Measurements from ENCODE around the gene FBH1.

DNA sequence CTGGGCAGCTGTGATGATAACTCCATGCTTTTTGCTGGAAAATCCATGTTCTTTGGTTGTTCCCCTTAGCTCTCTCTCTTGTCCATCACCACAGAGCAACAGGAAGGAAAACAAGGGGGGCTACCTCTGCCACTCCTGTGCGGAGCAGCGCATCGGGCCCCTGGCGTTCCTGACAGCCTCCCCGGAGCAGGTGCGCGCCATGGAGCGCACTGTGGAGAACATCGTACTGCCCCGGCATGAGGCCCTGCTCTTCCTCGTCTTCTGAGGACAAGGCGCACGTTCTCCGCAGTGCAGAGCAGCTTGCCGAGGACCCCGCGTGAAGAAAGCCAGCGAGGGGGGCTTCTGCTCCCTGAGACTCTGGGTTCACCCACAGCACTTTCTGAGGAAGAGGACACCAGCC, 47.0 kb downstream of the FBH1 start:
- TF ChIP-seq, protein P1, sequence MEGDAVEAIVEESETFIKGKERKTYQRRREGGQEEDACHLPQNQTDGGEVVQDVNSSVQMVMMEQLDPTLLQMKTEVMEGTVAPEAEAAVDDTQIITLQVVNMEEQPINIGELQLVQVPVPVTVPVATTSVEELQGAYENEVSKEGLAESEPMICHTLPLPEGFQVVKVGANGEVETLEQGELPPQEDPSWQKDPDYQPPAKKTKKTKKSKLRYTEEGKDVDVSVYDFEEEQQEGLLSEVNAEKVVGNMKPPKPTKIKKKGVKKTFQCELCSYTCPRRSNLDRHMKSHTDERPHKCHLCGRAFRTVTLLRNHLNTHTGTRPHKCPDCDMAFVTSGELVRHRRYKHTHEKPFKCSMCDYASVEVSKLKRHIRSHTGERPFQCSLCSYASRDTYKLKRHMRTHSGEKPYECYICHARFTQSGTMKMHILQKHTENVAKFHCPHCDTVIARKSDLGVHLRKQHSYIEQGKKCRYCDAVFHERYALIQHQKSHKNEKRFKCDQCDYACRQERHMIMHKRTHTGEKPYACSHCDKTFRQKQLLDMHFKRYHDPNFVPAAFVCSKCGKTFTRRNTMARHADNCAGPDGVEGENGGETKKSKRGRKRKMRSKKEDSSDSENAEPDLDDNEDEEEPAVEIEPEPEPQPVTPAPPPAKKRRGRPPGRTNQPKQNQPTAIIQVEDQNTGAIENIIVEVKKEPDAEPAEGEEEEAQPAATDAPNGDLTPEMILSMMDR (conservative IDR thresholded peaks at IDR 0.05 in 1 of 2, IDR thresholded peaks at IDR 0.05 in 1 of 2; ENCODE audit: extremely low read depth in 1 of 2, insufficient read depth in 1 of 2, low read depth in 1 of 2, low read length in 2 of 2): no peak
- TF ChIP-seq EZH2 (IDR thresholded peaks at IDR 0.05; ENCODE audit: borderline replicate concordance, low read length): no peak
